CD14-positive monocyte (primary cell): ENCODE data around the gene VRTN. TPM values are rescaled to one million over a fixed set of nuclear protein-coding genes. Genes with fewer than 3 reads are reported as not detected.

Experiments used
- DNase-seq, 3 donors: peaks; one replicate each; pipeline ENCODE4 v3.0.0-alpha.2; 2011 to 2022
- H2AFZ ChIP-seq: 2 replicates; pipeline ENCODE4 v1.6.0; 2012; ENCODE audit warnings: mild to moderate bottlenecking, low read depth, low read length, inconsistent platforms; ENCODE audit not compliant: insufficient read depth, poor library complexity, severe bottlenecking
- H3K27ac ChIP-seq, 2 donors: 1 replicate in 1 of 2; 2 replicates in 1 of 2; pipeline ENCODE4 v1.5.1; 2012 to 2013; ENCODE audit warnings: low read length in 2 of 2, control low read depth in 1 of 2, inconsistent platforms in 1 of 2, low read depth in 1 of 2, mild to moderate bottlenecking in 1 of 2
- H3K27me3 ChIP-seq, 2 donors: one replicate each; pipeline versions ENCODE4 v1.6.0 to v1.6.1; 2011 to 2013; ENCODE audit warnings: low read length in 2 of 2; ENCODE audit not compliant: control insufficient read depth in 2 of 2, insufficient read depth in 2 of 2
- H3K36me3 ChIP-seq, 2 donors: replicated peaks in 1 of 2; 1 replicate in 1 of 2; 2 replicates in 1 of 2; pipeline versions ENCODE4 v1.5.1 to v1.6.1; 2012 to 2013; ENCODE audit warnings: low read length in 2 of 2, control low read depth in 1 of 2, inconsistent platforms in 1 of 2, mild to moderate bottlenecking in 1 of 2; ENCODE audit not compliant: insufficient read depth in 2 of 2, control insufficient read depth in 1 of 2
- H3K4me1 ChIP-seq, 2 donors: 1 replicate in 1 of 2; 2 replicates in 1 of 2; pipeline versions ENCODE4 v1.5.1 to v1.6.1; 2012 to 2013; ENCODE audit warnings: low read length in 2 of 2, control low read depth in 1 of 2, inconsistent platforms in 1 of 2, mild to moderate bottlenecking in 1 of 2, moderate library complexity in 1 of 2; ENCODE audit not compliant: insufficient read depth in 2 of 2, control insufficient read depth in 1 of 2
- H3K4me2 ChIP-seq: replicated peaks from 2 replicates; pipeline ENCODE3; 2012; ENCODE audit warnings: low read length, moderate library complexity, mild to moderate bottlenecking; ENCODE audit not compliant: poor library complexity, severe bottlenecking; ENCODE audit errors: extremely low read depth
- H3K4me3 ChIP-seq, 3 experiments: fragments of 200-600 bp in 1 of 3; sonication (generic) in 1 of 3; replicated peaks in 1 of 3; 1 replicate in 2 of 3; 2 replicates in 1 of 3; pipeline ENCODE4 v1.5.1; 2011 to 2013; ENCODE audit warnings: low read length in 3 of 3, mild to moderate bottlenecking in 3 of 3, control low read depth in 2 of 3, low read depth in 2 of 3, inconsistent platforms in 1 of 3, moderate library complexity in 1 of 3
- H3K79me2 ChIP-seq: 2 replicates; pipeline ENCODE4 v1.6.0; 2012; ENCODE audit warnings: mild to moderate bottlenecking, control low read depth, inconsistent platforms, low read length, moderate library complexity; ENCODE audit not compliant: insufficient read depth
- H3K9ac ChIP-seq: 2 replicates; pipeline ENCODE4 v1.6.0; 2017; ENCODE audit warnings: low read length, mild to moderate bottlenecking; ENCODE audit not compliant: insufficient read depth, poor library complexity, severe bottlenecking
- H3K9me3 ChIP-seq, 2 donors: replicated peaks in 1 of 2; 1 replicate in 1 of 2; 2 replicates in 1 of 2; pipeline versions ENCODE4 v1.5.1 to v1.6.1; 2012 to 2013; ENCODE audit warnings: low read length in 2 of 2, control low read depth in 1 of 2; ENCODE audit not compliant: control insufficient read depth in 1 of 2, insufficient read depth in 1 of 2
- H4K20me1 ChIP-seq: 2 replicates; pipeline ENCODE4 v1.6.0; 2012; ENCODE audit warnings: mild to moderate bottlenecking, low read length, control low read depth, moderate library complexity; ENCODE audit not compliant: insufficient read depth
- H3K27ac Mint-ChIP-seq, 7 donors: one replicate each; pipeline ENCODE4 v1.8.0; 2020; ENCODE audit warnings: mild to moderate bottlenecking in 7 of 7, mixed read lengths in 7 of 7, moderate library complexity in 6 of 7, inconsistent platforms in 2 of 7
- H3K27me3 Mint-ChIP-seq, 3 donors: one replicate each; pipeline ENCODE4 v1.8.0; 2021 to 2022; ENCODE audit warnings: low read depth in 3 of 3, mild to moderate bottlenecking in 3 of 3, mixed read lengths in 3 of 3, moderate library complexity in 3 of 3, inconsistent platforms in 1 of 3
- H3K36me3 Mint-ChIP-seq, 2 donors: one replicate each; pipeline ENCODE4 v1.8.0; 2020; ENCODE audit warnings: mixed read lengths in 2 of 2, inconsistent platforms in 1 of 2, mild to moderate bottlenecking in 1 of 2
- H3K4me1 Mint-ChIP-seq: one replicate; pipeline ENCODE4 v1.8.0; 2020; ENCODE audit warnings: mild to moderate bottlenecking, mixed read lengths
- H3K4me3 Mint-ChIP-seq, 2 donors: one replicate each; pipeline ENCODE4 v1.8.0; 2020; ENCODE audit warnings: mild to moderate bottlenecking in 2 of 2, mixed read lengths in 2 of 2, moderate library complexity in 1 of 2
- H3K9me3 Mint-ChIP-seq, 7 donors: one replicate each; pipeline ENCODE4 v1.8.0; 2020 to 2022; ENCODE audit warnings: mixed read lengths in 7 of 7, mild to moderate bottlenecking in 6 of 7, moderate library complexity in 6 of 7, inconsistent platforms in 2 of 7
- CTCF ChIP-seq: fragments of 200-600 bp; IDR thresholded peaks from one replicate; pipeline ENCODE4 v1.8.0; 2022; ENCODE audit warnings: antibody characterized with exemption, mild to moderate bottlenecking
- WGBS: methylation state at CpG from one replicate; pipeline ENCODE4 v1.1.5; 2013; ENCODE audit warnings: missing lambda C conversion rate; ENCODE audit not compliant: insufficient coverage; 5-methylcytosine and 5-hydroxymethylcytosine counted together
- intact Hi-C, 2 donors: fragments of 100-400 bp; cut with micrococcal nuclease; formaldehyde crosslinking; loops; one replicate each; pipeline versions ENCODE4 v1.15.0 to v1.15.1; 2023
- polyA plus RNA-seq, 3 donors: library from polyadenylated mRNA; depleted of rRNA in 1 of 3; unstranded in 2 of 3; stranded (reverse) in 1 of 3; fragments of 300-500 nt in 2 of 3; fragments of >200 nt in 1 of 3; fragmentation: Illumina TruSeq in 2 of 3; gene quantifications; 1 replicate in 2 of 3; 2 replicates in 1 of 3; pipeline ENCODE4 v1.2.3, GENCODE V29; 2012 to 2021

VRTN gene
- polyA plus RNA-seq, 3 donors = not detected

- Histone ChIP-seq H3K9ac (no peak overlapping the region), H3K4me2 (no peak overlapping the region), H3K9me3 (no peaks in the 10 kb centered on the region), H2AFZ (no peak overlapping the region), H3K36me3 (no peaks in the 10 kb centered on the region), H3K79me2 (no peaks in the 10 kb centered on the region), H3K27ac (no peak overlapping the region), H4K20me1 (no peaks in the 10 kb centered on the region), H3K27me3 (no peaks in the 10 kb centered on the region), H3K4me1 (no peaks in the 10 kb centered on the region), H3K4me3 (no peak overlapping the region)
- Mint-ChIP-seq H3K4me3 (no peak overlapping the region), H3K4me1 (peaks cover 8% of the 10 kb centered on the region), H3K9me3 (no peaks in the 10 kb centered on the region), H3K27me3 (peaks cover 7 to 22% (median 15%) of the 10 kb centered on the region in 3 donors), H3K27ac (no peak overlapping the region), H3K36me3 (no peaks in the 10 kb centered on the region)
- WGBS = 100% methylated on average over 1 of the region's 2 CpGs
- no peak for TF ChIP-seq CTCF
- DNase-seq = no peak
- intact Hi-C loops = no loop called here
These were observed 46.3 kb downstream of the VRTN start for GRCh38 chr14:74394549-74394948.

GRCh38 chr14:74395094-74395493 lies 46.8 kb downstream of the VRTN start:
- H3K4me1 ChIP-seq = no peaks in the 10 kb centered on the region
- no peaks in the 10 kb centered on the region for H3K27me3 ChIP-seq
- 81% methylated on average over 4 of the region's 4 CpGs for WGBS
- no peak overlapping the region for H3K4me2 ChIP-seq
- no peaks in the 10 kb centered on the region for H3K36me3 Mint-ChIP-seq
- no peak overlapping the region for H3K4me3 Mint-ChIP-seq
- H3K27me3 Mint-ChIP-seq = peaks cover 8 to 21% (median 16%) of the 10 kb centered on the region in 3 donors
- DNase-seq = no peak
- no peaks in the 10 kb centered on the region for H3K36me3 ChIP-seq
- no peak overlapping the region for H3K4me3 ChIP-seq
- no peak overlapping the region for H3K27ac Mint-ChIP-seq
- no peaks in the 10 kb centered on the region for H3K9me3 ChIP-seq
- H4K20me1 ChIP-seq = no peaks in the 10 kb centered on the region
- H3K9ac ChIP-seq = no peak overlapping the region
- H2AFZ ChIP-seq = no peak overlapping the region
- H3K79me2 ChIP-seq = no peaks in the 10 kb centered on the region
- peaks cover 6% of the 10 kb centered on the region for H3K4me1 Mint-ChIP-seq
- no peak for TF ChIP-seq CTCF
- intact Hi-C loops = no loop called here
- no peaks in the 10 kb centered on the region for H3K9me3 Mint-ChIP-seq
- no peak overlapping the region for H3K27ac ChIP-seq
